Mucosa of rectum (tissue), 2 donors: ENCODE data around the gene SYNDIG1.

Experiments used
- H3K27ac ChIP-seq, 2 donors: one replicate each; pipeline ENCODE4 v1.7.0; 2013; ENCODE audit warnings: inconsistent platforms in 2 of 2, low read depth in 2 of 2, low read length in 2 of 2
- H3K27me3 ChIP-seq, 2 donors: one replicate each; pipeline ENCODE4 v1.7.0; 2013; ENCODE audit warnings: low read length in 2 of 2; ENCODE audit not compliant: control insufficient read depth in 2 of 2, insufficient read depth in 2 of 2
- H3K36me3 ChIP-seq, 2 donors: one replicate each; pipeline ENCODE4 v1.7.0; 2013; ENCODE audit warnings: low read length in 2 of 2; ENCODE audit not compliant: control insufficient read depth in 2 of 2, insufficient read depth in 2 of 2
- H3K4me1 ChIP-seq, 2 donors: one replicate each; pipeline ENCODE4 v1.7.0; 2013; ENCODE audit warnings: low read length in 2 of 2, mild to moderate bottlenecking in 1 of 2; ENCODE audit not compliant: control insufficient read depth in 2 of 2, insufficient read depth in 2 of 2
- H3K4me3 ChIP-seq, 2 donors: one replicate each; pipeline ENCODE4 v1.7.0; 2013; ENCODE audit warnings: low read length in 2 of 2
- H3K9ac ChIP-seq, 2 donors: one replicate each; pipeline ENCODE4 v1.7.0; 2013; ENCODE audit warnings: low read length in 2 of 2, low read depth in 1 of 2, mild to moderate bottlenecking in 1 of 2
- H3K9me3 ChIP-seq, 2 donors: one replicate each; pipeline ENCODE4 v1.7.0; 2013; ENCODE audit warnings: low read length in 2 of 2; ENCODE audit not compliant: control insufficient read depth in 2 of 2
- donor health status: healthy.
- donor health status: Normal muscosa, but diverticular disease.

SYNDIG1 gene

DNA sequence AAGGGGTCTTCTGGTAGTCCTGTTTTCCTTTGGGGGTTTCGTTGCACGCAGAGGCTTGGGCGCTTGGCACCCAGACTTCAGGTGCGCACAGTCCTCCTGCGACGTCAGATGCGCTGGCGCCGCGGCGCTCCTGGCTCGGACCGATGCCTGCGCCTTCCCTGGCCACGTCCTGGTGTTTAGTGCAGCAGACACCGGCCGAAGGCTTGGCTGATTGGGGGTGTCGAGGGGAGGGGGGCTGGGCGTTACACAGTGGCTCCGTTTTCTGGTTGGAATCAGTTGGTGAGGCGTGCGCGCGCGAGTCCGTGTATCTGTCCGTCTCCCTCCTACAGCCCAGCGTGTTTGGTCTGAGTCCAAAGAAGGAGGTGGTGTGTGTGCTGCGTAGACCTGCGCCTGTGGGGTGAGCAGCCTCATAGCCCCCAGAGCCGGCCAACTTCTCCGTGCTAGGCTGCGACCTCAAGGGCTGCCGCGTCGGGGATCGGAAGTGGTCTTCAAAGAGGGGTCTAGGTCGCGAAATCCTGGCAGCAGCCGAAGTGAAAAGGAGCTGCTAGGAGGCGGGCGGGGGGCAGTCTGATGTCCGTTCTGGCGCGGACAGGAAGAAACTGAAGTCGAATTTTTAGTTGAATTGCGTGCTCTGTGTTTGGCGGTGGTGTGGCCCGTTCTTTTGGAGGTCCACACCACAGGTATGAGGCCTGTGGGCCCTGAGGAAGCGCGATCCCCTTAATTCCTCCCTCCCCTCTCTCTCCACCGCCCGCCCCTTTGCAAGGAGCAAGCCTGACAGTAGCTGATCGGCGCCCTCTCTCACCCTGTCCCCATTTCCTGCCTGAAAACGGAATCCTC, 1.5 kb downstream of the SYNDIG1 start:
- Histone ChIP-seq H3K4me1 (no peaks in the 10 kb centered on the region), H3K36me3 (no peaks in the 10 kb centered on the region), H3K4me3 (peak overlapping the region; percentile 19 to 56), H3K27me3 (peaks cover 19 to 22% of the 10 kb centered on the region in 2 donors), H3K9ac (no peak overlapping the region), H3K9me3 (no peaks in the 10 kb centered on the region), H3K27ac (no peak overlapping the region)

DNA sequence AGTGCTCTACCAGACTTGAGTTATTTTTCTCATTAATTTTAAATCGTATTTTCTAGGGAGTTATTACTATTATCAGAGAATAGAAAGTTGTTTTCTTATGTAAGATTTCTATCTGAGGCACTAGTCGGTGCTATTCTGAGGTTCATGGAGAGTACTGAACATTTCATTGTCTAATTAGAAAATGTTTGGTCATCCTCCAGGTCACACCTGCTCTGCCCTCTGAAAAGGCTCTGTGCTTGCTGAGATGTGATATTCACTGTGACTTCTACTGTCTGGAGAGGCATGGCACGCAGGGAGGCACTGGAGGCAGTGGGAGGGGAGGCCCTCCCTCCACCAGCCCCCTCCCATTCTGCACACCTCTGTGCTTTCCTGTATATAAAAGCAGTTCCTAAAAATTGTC, 3.0 kb downstream of the SYNDIG1 start:
- H3K27ac ChIP-seq: no peak overlapping the region

DNA sequence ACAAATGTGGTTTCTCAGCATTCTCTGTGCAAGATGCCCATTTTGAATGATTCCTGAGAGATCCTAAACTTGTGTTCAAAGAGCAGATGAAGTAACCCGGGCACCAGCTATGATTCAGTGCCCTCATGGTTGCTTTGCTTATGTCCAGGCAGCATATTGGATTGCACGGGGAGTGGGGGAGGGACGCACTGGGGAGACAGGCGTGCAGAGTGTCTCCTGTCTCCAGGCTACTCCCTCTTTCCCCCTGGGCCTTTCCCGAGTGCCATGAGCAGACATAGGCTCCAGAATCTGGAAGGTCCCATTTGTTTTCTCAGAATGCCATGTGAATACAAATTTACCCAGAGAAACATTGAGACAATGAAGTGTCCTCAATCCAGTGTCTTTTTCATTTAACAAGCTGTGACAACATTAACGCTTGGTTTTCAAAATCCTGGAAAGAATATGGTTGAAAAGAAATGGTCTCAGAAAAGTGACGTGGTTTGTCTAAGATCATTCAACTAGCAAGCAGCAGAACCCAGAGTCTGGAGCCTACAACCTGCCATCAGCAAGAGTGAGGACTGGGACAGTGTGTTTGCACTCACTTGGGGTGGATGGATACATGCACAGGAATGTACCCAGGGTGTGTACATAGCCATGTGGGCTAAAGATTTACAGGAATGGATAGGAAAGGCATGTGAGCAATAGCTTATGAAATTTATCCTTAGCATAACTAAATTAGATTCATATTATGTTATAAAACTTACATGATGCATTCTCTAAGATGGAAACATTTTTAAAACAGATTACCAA, 4.2 kb downstream of the SYNDIG1 start:
- H3K9me3 ChIP-seq: no peaks in the 10 kb centered on the region
- H3K27ac ChIP-seq: no peak overlapping the region
- H3K27me3 ChIP-seq: peaks cover 12 to 15% of the 10 kb centered on the region in 2 donors
- no peaks in the 10 kb centered on the region for H3K36me3 ChIP-seq
- H3K4me1 ChIP-seq: no peaks in the 10 kb centered on the region
- H3K4me3 ChIP-seq: no peak overlapping the region
- H3K9ac ChIP-seq: no peak overlapping the region

More for the DNA sequence above, 3.0 kb downstream of the SYNDIG1 start:
- no peaks in the 10 kb centered on the region for H3K9me3 ChIP-seq
- no peak overlapping the region for H3K9ac ChIP-seq
- no peaks in the 10 kb centered on the region for H3K4me1 ChIP-seq
- H3K4me3 ChIP-seq: no peak overlapping the region
- H3K36me3 ChIP-seq: no peaks in the 10 kb centered on the region
- H3K27me3 ChIP-seq: peaks cover 19 to 22% of the 10 kb centered on the region in 2 donors

DNA sequence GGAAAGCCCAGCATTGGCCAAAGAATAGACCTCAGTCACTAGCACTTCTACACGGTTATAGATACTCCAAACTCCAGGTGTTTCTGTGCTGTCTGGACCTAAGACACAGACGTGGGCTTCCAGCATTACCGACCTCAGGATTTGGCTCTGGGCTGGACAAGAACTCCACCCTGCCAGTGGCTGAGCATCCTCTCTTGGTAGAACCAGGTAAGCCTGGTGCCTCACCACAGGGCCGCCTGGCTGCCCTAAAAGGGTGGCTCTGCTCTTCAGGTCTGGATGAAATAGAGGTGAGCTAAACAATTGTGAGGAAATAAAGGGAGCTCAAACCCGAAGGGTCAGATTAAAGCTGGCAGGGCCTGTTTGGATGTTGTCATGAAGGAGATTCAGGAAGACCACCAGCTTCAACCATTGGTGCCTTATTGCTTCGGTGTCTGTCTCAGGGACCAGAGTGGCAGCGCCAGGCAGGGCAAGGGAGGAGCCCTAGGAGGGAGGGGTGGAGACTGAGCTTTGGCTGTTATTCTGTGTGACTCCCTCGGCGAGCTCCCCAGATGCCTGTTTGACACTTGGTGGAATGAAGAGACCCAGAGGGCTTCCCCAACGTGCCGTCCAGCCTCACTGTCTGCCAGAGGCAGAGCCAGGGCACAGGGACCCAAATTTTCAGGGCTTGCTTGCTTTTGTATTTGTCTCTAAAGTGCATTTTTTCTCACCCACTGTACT, 8.6 kb downstream of the SYNDIG1 start:
- Histone ChIP-seq H3K36me3 (no peaks in the 10 kb centered on the region), H3K4me1 (no peaks in the 10 kb centered on the region), H3K27me3 (no peaks in the 10 kb centered on the region), H3K9me3 (no peaks in the 10 kb centered on the region), H3K27ac (no peak overlapping the region), H3K4me3 (no peak overlapping the region), H3K9ac (no peak overlapping the region)

DNA sequence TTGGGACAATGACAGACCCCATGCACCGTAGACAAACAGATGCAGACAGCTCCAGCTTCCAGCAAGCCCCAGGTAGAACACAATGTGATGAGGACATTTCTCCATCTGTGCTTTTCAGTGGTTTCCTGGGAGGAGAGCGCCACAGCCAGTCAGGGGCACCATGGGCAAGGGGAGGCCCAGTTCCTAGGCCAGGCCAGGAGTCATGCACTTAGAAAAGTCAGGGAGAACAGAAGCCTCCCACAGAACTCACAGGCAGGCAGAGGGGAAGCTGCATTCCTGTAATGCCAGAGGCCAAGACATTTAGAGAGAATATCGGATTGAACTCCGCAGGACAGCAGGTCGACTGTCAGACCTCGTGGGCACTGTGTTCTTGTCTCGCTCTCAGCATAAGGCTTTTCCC, 9.2 kb downstream of the SYNDIG1 start:
- Histone ChIP-seq H3K9me3 (no peaks in the 10 kb centered on the region), H3K27me3 (no peaks in the 10 kb centered on the region), H3K9ac (no peak overlapping the region), H3K36me3 (no peaks in the 10 kb centered on the region), H3K4me1 (no peaks in the 10 kb centered on the region), H3K4me3 (no peak overlapping the region), H3K27ac (no peak overlapping the region)

DNA sequence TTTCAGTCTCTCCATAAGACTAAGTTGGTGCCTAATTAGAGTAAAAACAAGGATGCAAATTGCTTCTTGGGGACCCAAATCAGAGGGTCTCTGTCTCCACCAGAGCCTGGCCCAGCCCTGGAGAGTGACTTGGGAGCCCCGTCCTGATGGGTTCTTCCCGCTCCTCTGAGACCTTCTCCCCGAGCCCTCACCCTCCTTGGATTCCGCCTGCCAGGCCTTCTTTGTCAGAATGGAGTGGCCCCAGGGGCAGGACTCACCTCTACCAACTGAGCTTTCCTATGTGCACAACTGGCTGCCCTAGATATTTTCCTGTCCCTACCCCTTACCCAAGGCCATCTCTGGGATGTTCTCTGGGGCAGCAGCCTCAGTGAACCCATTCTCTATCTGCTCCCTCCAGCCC, 9.7 kb downstream of the SYNDIG1 start:
- Histone ChIP-seq H3K27me3 (no peaks in the 10 kb centered on the region), H3K9me3 (no peaks in the 10 kb centered on the region), H3K36me3 (no peaks in the 10 kb centered on the region), H3K4me3 (no peak overlapping the region), H3K27ac (no peak overlapping the region), H3K4me1 (no peaks in the 10 kb centered on the region), H3K9ac (no peak overlapping the region)

DNA sequence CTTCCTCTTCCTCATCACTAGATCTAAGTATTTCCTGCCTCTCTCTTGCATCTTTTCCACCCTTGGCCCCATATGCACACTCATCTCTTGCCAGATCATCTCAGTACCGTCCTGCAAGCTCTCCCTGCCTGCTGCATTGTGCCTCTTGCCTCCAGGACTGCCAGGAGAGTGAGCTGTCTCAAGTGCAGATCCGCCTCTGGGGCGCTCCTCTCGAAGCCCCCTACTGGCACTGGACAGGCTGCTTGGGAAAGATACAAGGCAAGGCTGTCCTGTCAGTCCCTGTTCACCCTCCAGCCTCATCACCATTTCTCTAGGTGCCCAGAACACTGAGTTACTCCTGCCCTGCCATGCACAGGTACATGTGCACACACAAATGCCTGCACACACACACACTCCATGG, 10.2 kb downstream of the SYNDIG1 start:
- Histone ChIP-seq H3K9ac (no peak overlapping the region), H3K36me3 (no peaks in the 10 kb centered on the region), H3K27me3 (no peaks in the 10 kb centered on the region), H3K4me1 (no peaks in the 10 kb centered on the region), H3K4me3 (no peak overlapping the region), H3K9me3 (no peaks in the 10 kb centered on the region), H3K27ac (no peak overlapping the region)

DNA sequence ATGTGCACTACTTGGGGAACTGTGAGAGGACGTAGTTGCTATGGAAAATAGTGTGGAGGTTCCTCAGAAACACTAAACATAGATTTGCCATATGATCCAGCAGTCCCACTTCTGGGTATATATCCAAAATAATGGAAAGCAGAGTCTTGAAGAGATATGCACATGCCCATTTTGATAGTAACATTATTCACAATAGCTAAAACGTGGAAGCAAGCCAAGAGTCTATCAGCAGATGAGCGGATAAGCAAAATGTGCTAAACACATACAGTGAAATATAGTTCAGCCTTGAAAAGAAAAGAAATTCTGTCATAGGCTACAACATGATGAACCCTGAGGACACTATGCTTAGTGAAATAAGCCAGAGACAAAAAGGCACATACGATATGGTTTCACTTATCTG, 11.1 kb downstream of the SYNDIG1 start:
- no peaks in the 10 kb centered on the region for H3K4me1 ChIP-seq
- no peaks in the 10 kb centered on the region for H3K9me3 ChIP-seq
- H3K36me3 ChIP-seq: no peaks in the 10 kb centered on the region
- no peak overlapping the region for H3K4me3 ChIP-seq
- H3K27me3 ChIP-seq: no peaks in the 10 kb centered on the region
- no peak overlapping the region for H3K9ac ChIP-seq
- H3K27ac ChIP-seq: no peak overlapping the region

DNA sequence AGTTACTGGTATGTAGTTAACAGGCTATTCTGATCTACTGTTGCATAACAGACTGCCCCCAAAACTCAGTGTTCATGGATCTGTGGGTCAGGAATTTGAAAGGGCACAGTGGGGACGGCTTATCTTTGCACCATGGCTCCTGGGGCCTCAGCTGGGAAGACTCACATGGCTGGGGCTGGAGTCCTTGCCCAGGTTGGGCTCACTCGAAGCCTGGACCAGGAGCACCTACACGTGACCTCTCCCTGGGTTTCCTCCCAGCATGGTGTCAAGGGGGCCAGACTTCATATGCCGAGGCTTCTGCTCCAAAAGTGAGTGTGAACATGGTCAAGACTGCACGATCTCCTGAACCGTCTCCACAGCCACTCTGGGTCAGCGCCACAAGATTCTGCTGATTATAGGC, 11.7 kb downstream of the SYNDIG1 start:
- no peak overlapping the region for H3K4me3 ChIP-seq
- H3K27ac ChIP-seq: no peak overlapping the region
- no peaks in the 10 kb centered on the region for H3K9me3 ChIP-seq
- H3K4me1 ChIP-seq: no peaks in the 10 kb centered on the region
- no peaks in the 10 kb centered on the region for H3K27me3 ChIP-seq
- H3K36me3 ChIP-seq: no peaks in the 10 kb centered on the region
- no peak overlapping the region for H3K9ac ChIP-seq
